ENCODE measurements around the gene SLF1.

SLF1 gene

GRCh38 chr5:94661086-94661485 lies 42.6 kb downstream of the SLF1 start:
- DNase-seq (ENCODE audit: low spot score): no peak

GRCh38 chr5:94667937-94668336 lies 49.5 kb downstream of the SLF1 start:
- DNase-seq (ENCODE audit: low spot score): no peak

- DNase-seq (ENCODE audit: low spot score): no peak
Observed at GRCh38 chr5:94670726-94671125, 52.3 kb downstream of the SLF1 start.

- DNase-seq (ENCODE audit: low spot score): no peak
Observed at GRCh38 chr5:94672746-94673145, 54.3 kb downstream of the SLF1 start.

GRCh38 chr5:94674490-94675382 lies 56.3 kb downstream of the SLF1 start:
- DNase-seq (ENCODE audit: low spot score): no peak

- DNase-seq (ENCODE audit: low spot score): no peak
Observed at GRCh38 chr5:94675965-94676618, 57.6 kb downstream of the SLF1 start.

- no peak for DNase-seq (ENCODE audit: low spot score)
Observed at GRCh38 chr5:94682814-94683520, 64.5 kb downstream of the SLF1 start.

GRCh38 chr5:94689908-94690307 lies 71.4 kb downstream of the SLF1 start:
- DNase-seq (ENCODE audit: low spot score): no peak

GRCh38 chr5:94690778-94691177 lies 72.3 kb downstream of the SLF1 start:
- DNase-seq (ENCODE audit: low spot score): no peak

GRCh38 chr5:94691291-94691690 lies 72.8 kb downstream of the SLF1 start:
- no peak for DNase-seq (ENCODE audit: low spot score)

GRCh38 chr5:94691949-94692348 lies 73.5 kb downstream of the SLF1 start:
- no peak for DNase-seq (ENCODE audit: low spot score)

GRCh38 chr5:94692581-94692980 lies 74.1 kb downstream of the SLF1 start:
- DNase-seq (ENCODE audit: low spot score): no peak

- DNase-seq (ENCODE audit: low spot score): peak; percentile 61
Observed at GRCh38 chr5:94693043-94693822, 74.8 kb downstream of the SLF1 start.

GRCh38 chr5:94693845-94694370 lies 75.4 kb downstream of the SLF1 start:
- DNase-seq (ENCODE audit: low spot score): no peak

- no peak for DNase-seq (ENCODE audit: low spot score)
Observed at GRCh38 chr5:94694671-94695070, 76.2 kb downstream of the SLF1 start.

- no peak for DNase-seq (ENCODE audit: low spot score)
Observed at GRCh38 chr5:94698197-94698596, 79.7 kb downstream of the SLF1 start.

- DNase-seq (ENCODE audit: low spot score): no peak
Observed at GRCh38 chr5:94699562-94699961, 81.1 kb downstream of the SLF1 start.

- DNase-seq (ENCODE audit: low spot score): no peak
Observed at GRCh38 chr5:94700592-94700991, 82.1 kb downstream of the SLF1 start.

- DNase-seq (ENCODE audit: low spot score): no peak
Observed at GRCh38 chr5:94702729-94703128, 84.3 kb downstream of the SLF1 start.

GRCh38 chr5:94705427-94705826 lies 87.0 kb downstream of the SLF1 start:
- no peak for DNase-seq (ENCODE audit: low spot score)

GRCh38 chr5:94707359-94707758 lies 88.9 kb downstream of the SLF1 start:
- no peak for DNase-seq (ENCODE audit: low spot score)

- no peak for DNase-seq (ENCODE audit: low spot score)
Observed at GRCh38 chr5:94709277-94709676, 90.8 kb downstream of the SLF1 start.

Measured in AG08395 (cell line).